ENCODE results near the gene DPP4. TPM values are rescaled to one million over a fixed set of nuclear protein-coding genes. Genes with fewer than 3 reads are reported as not detected.

Gene DPP4
- total and polyA plus RNA-seq, 3 experiments from 2014 or later, result 14.6 to 71.7 (median 15.4) TPM

- H3K27ac ChIP-seq (ENCODE audit: low read depth, low read length), result peak overlapping the region; percentile 58
- CTCF ChIA-PET, result interaction anchor here (1.5 to 3.9 kb wide), 2 partner anchors 111 to 113 kb away, joined by 3 to 12 read pairs; no protein-coding TSS in a partner anchor
- peaks cover 3% of the 10 kb centered on the region for H3K36me3 ChIP-seq (ENCODE audit: insufficient read depth, low read length)
- H3K27me3 Mint-ChIP-seq, result no peaks in the 10 kb centered on the region
- no peaks in the 10 kb centered on the region for H3K9me3 Mint-ChIP-seq
- H3K36me3 Mint-ChIP-seq, result peaks cover 4 to 10% (median 6%) of the 10 kb centered on the region in 3 donors
- peaks cover 56 to 81% (median 64%) of the 10 kb centered on the region in 3 donors for H3K4me1 Mint-ChIP-seq
- peak overlapping the region; percentile 85 to 100 (median 94) for H3K27ac Mint-ChIP-seq
- DNase-seq, result peak in 4 of 5 donors; percentile 19 to 88 (median 64)
- no peaks in the 10 kb centered on the region for H3K27me3 ChIP-seq (ENCODE audit: insufficient read depth, low read length, poor library complexity, severe bottlenecking)
- peak overlapping the region; percentile 11 for H3K4me3 ChIP-seq (ENCODE audit: low read length)
- H3K4me3 Mint-ChIP-seq, result peak overlapping the region in 5 of 7 donors; percentile 7 to 61 (median 49)
- no peaks in the 10 kb centered on the region for H3K9me3 ChIP-seq (ENCODE audit: low read length)
- H3K4me1 ChIP-seq (ENCODE audit: insufficient read depth, low read length), result peaks cover 78% of the 10 kb centered on the region
- POLR2A ChIA-PET, result no interaction called here
These were observed 62.1 kb downstream of the DPP4 start for GRCh38 chr2:162011706-162012564.

DNA sequence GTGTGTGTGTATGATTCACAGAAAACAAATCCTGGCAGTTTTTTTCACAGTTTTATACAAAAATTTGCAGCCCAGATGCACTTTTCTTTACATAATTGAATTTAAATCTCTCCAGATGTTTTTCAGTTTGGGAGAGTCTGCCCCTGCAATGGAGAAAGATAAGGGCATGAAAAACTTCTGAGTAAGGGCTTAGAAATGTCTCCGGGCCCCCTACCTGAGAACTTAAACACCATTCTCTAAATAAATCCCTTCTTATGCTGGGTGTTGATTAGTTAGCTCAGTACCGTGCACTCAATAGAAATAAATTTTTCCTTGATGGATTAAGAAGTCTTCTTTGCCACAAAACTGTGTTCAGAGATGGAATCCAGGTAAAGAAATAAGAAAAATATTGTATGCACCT is 64.5 kb downstream of the DPP4 start:
- Mint-ChIP-seq H3K36me3 (peaks cover 2 to 6% (median 3%) of the 10 kb centered on the region in 3 donors), H3K9me3 (no peaks in the 10 kb centered on the region), H3K27ac (peak overlapping the region in 4 of 8 donors; percentile 12 to 82 (median 48)), H3K4me1 (peaks cover 45 to 65% (median 54%) of the 10 kb centered on the region in 3 donors), H3K27me3 (no peaks in the 10 kb centered on the region), H3K4me3 (no peak overlapping the region)
- H3K27ac ChIP-seq (ENCODE audit: low read depth, low read length), result no peak overlapping the region
- peaks cover 5% of the 10 kb centered on the region for H3K36me3 ChIP-seq (ENCODE audit: insufficient read depth, low read length)
- ChIA-PET CTCF (interaction anchor here (1.1 to 3.9 kb wide), 2 partner anchors 11 to 116 kb away, joined by 3 to 12 read pairs; no protein-coding TSS in a partner anchor), POLR2A (no interaction called here)
- H3K4me3 ChIP-seq (ENCODE audit: low read length), result no peak overlapping the region
- no peaks in the 10 kb centered on the region for H3K27me3 ChIP-seq (ENCODE audit: insufficient read depth, low read length, poor library complexity, severe bottlenecking)
- H3K4me1 ChIP-seq (ENCODE audit: insufficient read depth, low read length), result peaks cover 66% of the 10 kb centered on the region
- DNase-seq, result no peak
- no peaks in the 10 kb centered on the region for H3K9me3 ChIP-seq (ENCODE audit: low read length)

GRCh38 chr2:162007447-162008040 is 66.5 kb downstream of the DPP4 start:
- H3K27ac Mint-ChIP-seq, result peak overlapping the region in 2 of 8 donors; percentile 17 to 29
- peak in 2 of 5 donors; percentile 16 to 40 for DNase-seq
- no peaks in the 10 kb centered on the region for H3K27me3 ChIP-seq (ENCODE audit: insufficient read depth, low read length, poor library complexity, severe bottlenecking)
- no peak overlapping the region for H3K4me3 Mint-ChIP-seq
- no peaks in the 10 kb centered on the region for H3K27me3 Mint-ChIP-seq
- H3K4me1 ChIP-seq (ENCODE audit: insufficient read depth, low read length), result peaks cover 46% of the 10 kb centered on the region
- no peaks in the 10 kb centered on the region for H3K9me3 Mint-ChIP-seq
- H3K9me3 ChIP-seq (ENCODE audit: low read length), result no peaks in the 10 kb centered on the region
- H3K36me3 Mint-ChIP-seq, result peaks cover 10 to 14% (median 12%) of the 10 kb centered on the region in 3 donors
- ChIA-PET POLR2A (no interaction called here), CTCF (interaction anchor here (0.6 to 2.5 kb wide), 10 partner anchors 11 to 118 kb away, joined by 3 to 9 read pairs (median 3); no protein-coding TSS in a partner anchor)
- H3K4me1 Mint-ChIP-seq, result peaks cover 34 to 52% (median 35%) of the 10 kb centered on the region in 3 donors
- H3K4me3 ChIP-seq (ENCODE audit: low read length), result no peak overlapping the region
- H3K36me3 ChIP-seq (ENCODE audit: insufficient read depth, low read length), result peaks cover 8% of the 10 kb centered on the region
- no peak overlapping the region for H3K27ac ChIP-seq (ENCODE audit: low read depth, low read length)

DNA sequence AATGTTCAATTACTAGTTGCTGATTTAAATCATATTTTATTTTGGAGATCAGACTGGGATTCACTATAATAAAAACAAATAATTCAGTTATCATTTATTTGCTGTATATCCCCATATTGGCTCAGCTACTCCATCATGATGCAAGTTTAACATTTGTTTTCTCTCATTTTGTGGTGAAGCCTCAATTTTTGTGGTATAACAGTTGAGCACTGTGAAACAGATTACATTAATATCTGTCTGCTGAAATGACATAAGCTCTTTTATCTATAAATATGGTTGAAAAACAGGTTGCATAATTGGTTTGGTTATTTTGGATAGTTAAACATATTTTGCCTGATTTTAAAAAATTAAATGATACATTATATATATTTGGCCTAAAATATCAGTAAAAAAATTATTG is 67.7 kb downstream of the DPP4 start:
- Histone ChIP-seq H3K4me1 (ENCODE audit: insufficient read depth, low read length) (peaks cover 36% of the 10 kb centered on the region), H3K27me3 (ENCODE audit: insufficient read depth, low read length, poor library complexity, severe bottlenecking) (no peaks in the 10 kb centered on the region), H3K4me3 (ENCODE audit: low read length) (no peak overlapping the region), H3K36me3 (ENCODE audit: insufficient read depth, low read length) (peaks cover 8% of the 10 kb centered on the region), H3K9me3 (ENCODE audit: low read length) (no peaks in the 10 kb centered on the region), H3K27ac (ENCODE audit: low read depth, low read length) (no peak overlapping the region)
- H3K9me3 Mint-ChIP-seq, result no peaks in the 10 kb centered on the region
- DNase-seq, result no peak
- peaks cover 22 to 43% (median 23%) of the 10 kb centered on the region in 3 donors for H3K4me1 Mint-ChIP-seq
- no peak overlapping the region for H3K4me3 Mint-ChIP-seq
- no peaks in the 10 kb centered on the region for H3K27me3 Mint-ChIP-seq
- H3K27ac Mint-ChIP-seq, result peak overlapping the region in 3 of 8 donors; percentile 38 to 75 (median 56)
- peaks cover 13 to 14% (median 14%) of the 10 kb centered on the region in 3 donors for H3K36me3 Mint-ChIP-seq
- CTCF ChIA-PET, result interaction anchor here (0.8 to 2.5 kb wide), 3 partner anchors 14 to 119 kb away, joined by 3 to 6 read pairs (median 3); no protein-coding TSS in a partner anchor
- POLR2A ChIA-PET, result interaction anchor here (0.5 kb wide), 1 partner anchor 15 kb away, joined by 8 read pairs; no protein-coding TSS in a partner anchor

- Histone ChIP-seq H3K4me1 (ENCODE audit: insufficient read depth, low read length) (peaks cover 14% of the 10 kb centered on the region), H3K36me3 (ENCODE audit: insufficient read depth, low read length) (peaks cover 8% of the 10 kb centered on the region), H3K9me3 (ENCODE audit: low read length) (no peaks in the 10 kb centered on the region), H3K4me3 (ENCODE audit: low read length) (no peak overlapping the region), H3K27ac (ENCODE audit: low read depth, low read length) (no peak overlapping the region), H3K27me3 (ENCODE audit: insufficient read depth, low read length, poor library complexity, severe bottlenecking) (no peaks in the 10 kb centered on the region)
- Mint-ChIP-seq H3K4me3 (peak overlapping the region in 1 of 7 donors; percentile 63), H3K9me3 (no peaks in the 10 kb centered on the region), H3K4me1 (peaks cover 7 to 29% (median 26%) of the 10 kb centered on the region in 3 donors), H3K36me3 (peaks cover 18 to 21% (median 20%) of the 10 kb centered on the region in 3 donors), H3K27me3 (no peaks in the 10 kb centered on the region), H3K27ac (peak overlapping the region in 6 of 8 donors; percentile 7 to 88 (median 32))
- CTCF ChIA-PET, result interaction anchor here (1.4 kb wide), 1 partner anchor 122 kb away, joined by 4 read pairs; no protein-coding TSS in a partner anchor
- POLR2A ChIA-PET, result interaction anchor here (0.6 kb wide), 1 partner anchor 16 kb away, joined by 8 read pairs; no protein-coding TSS in a partner anchor
- DNase-seq, result no peak
These were observed 70.0 kb downstream of the DPP4 start for GRCh38 chr2:162004031-162004430.

GRCh38 chr2:162002623-162003235 is 71.3 kb downstream of the DPP4 start:
- ChIA-PET CTCF (no interaction called here), POLR2A (no interaction called here)
- peak overlapping the region in 3 of 8 donors; percentile 34 to 88 (median 72) for H3K27ac Mint-ChIP-seq
- peaks cover 14% of the 10 kb centered on the region for H3K4me1 ChIP-seq (ENCODE audit: insufficient read depth, low read length)
- no peaks in the 10 kb centered on the region for H3K9me3 ChIP-seq (ENCODE audit: low read length)
- peaks cover 8 to 34% (median 31%) of the 10 kb centered on the region in 3 donors for H3K4me1 Mint-ChIP-seq
- no peak overlapping the region for H3K4me3 ChIP-seq (ENCODE audit: low read length)
- no peak for DNase-seq
- peaks cover 20 to 26% (median 21%) of the 10 kb centered on the region in 3 donors for H3K36me3 Mint-ChIP-seq
- H3K27ac ChIP-seq (ENCODE audit: low read depth, low read length), result no peak overlapping the region
- no peaks in the 10 kb centered on the region for H3K9me3 Mint-ChIP-seq
- peaks cover 8% of the 10 kb centered on the region for H3K36me3 ChIP-seq (ENCODE audit: insufficient read depth, low read length)
- no peak overlapping the region for H3K4me3 Mint-ChIP-seq
- no peaks in the 10 kb centered on the region for H3K27me3 ChIP-seq (ENCODE audit: insufficient read depth, low read length, poor library complexity, severe bottlenecking)
- no peaks in the 10 kb centered on the region for H3K27me3 Mint-ChIP-seq

GRCh38 chr2:162000431-162000830 is 73.6 kb downstream of the DPP4 start:
- Mint-ChIP-seq H3K27me3 (no peaks in the 10 kb centered on the region), H3K27ac (peak overlapping the region in 6 of 8 donors; percentile 7 to 85 (median 68)), H3K9me3 (no peaks in the 10 kb centered on the region), H3K36me3 (peaks cover 21 to 23% (median 22%) of the 10 kb centered on the region in 3 donors), H3K4me3 (no peak overlapping the region), H3K4me1 (peaks cover 15 to 48% (median 44%) of the 10 kb centered on the region in 3 donors)
- ChIA-PET CTCF (interaction anchor here (1.1 kb wide), 1 partner anchor 8 kb away, joined by 4 read pairs; no protein-coding TSS in a partner anchor), POLR2A (no interaction called here)
- no peak for DNase-seq
- H3K27me3 ChIP-seq (ENCODE audit: insufficient read depth, low read length, poor library complexity, severe bottlenecking), result no peaks in the 10 kb centered on the region
- H3K4me3 ChIP-seq (ENCODE audit: low read length), result no peak overlapping the region
- H3K4me1 ChIP-seq (ENCODE audit: insufficient read depth, low read length), result peaks cover 22% of the 10 kb centered on the region
- H3K27ac ChIP-seq (ENCODE audit: low read depth, low read length), result no peak overlapping the region
- peaks cover 8% of the 10 kb centered on the region for H3K36me3 ChIP-seq (ENCODE audit: insufficient read depth, low read length)
- H3K9me3 ChIP-seq (ENCODE audit: low read length), result no peaks in the 10 kb centered on the region
